Measurements from ENCODE around the gene KIAA1191. TPM values are rescaled to one million over a fixed set of nuclear protein-coding genes. Genes with fewer than 3 reads are reported as not detected.

Gene KIAA1191
- total RNA-seq, 1 experiment from 2014 or later = 128 TPM

- no peak overlapping the region; a peak in 1 of 5 replicates for H3K4me3 Mint-ChIP-seq
- no peak overlapping the region for H3K4me2 ChIP-seq (ENCODE audit: insufficient read depth, insufficient read length, low read length)
- no CpG with 5 or more reads among the region's 11 CpGs for WGBS (ENCODE audit: extremely low coverage, insufficient read length, low lambda C conversion rate)
Measured at GRCh38 chr5:176392526-176392925, 31.0 kb upstream of the KIAA1191 start.

More at GRCh38 chr5:176392526-176392925, 31.0 kb upstream of the KIAA1191 start:
- Mint-ChIP-seq H3K36me3 (ENCODE audit: insufficient read depth in 1 of 3, low read depth in 3 of 3) (peaks cover 0 to 14% (median 5%) of the 10 kb centered on the region in 3 experiments; a peak in 4 of 7 replicates), H3K4me1 (peaks cover 3% of the 10 kb centered on the region in 2 experiments), H3K27ac (no peak overlapping the region), H3K27me3 (ENCODE audit: low read depth) (no peaks in the 10 kb centered on the region), H3K9me3 (peaks cover 0 to 3% of the 10 kb centered on the region in 2 experiments; a peak in 1 of 5 replicates)
- Histone ChIP-seq H3K18ac (ENCODE audit: insufficient read length, low read depth, low read length) (no peak overlapping the region), H2BK120ac (ENCODE audit: low read depth, low read length, poor library complexity, severe bottlenecking) (no peak overlapping the region), H2BK15ac (ENCODE audit: low read depth, low read length) (no peak overlapping the region), H4K8ac (replicated peaks; ENCODE audit: insufficient read length, low read depth, low read length) (no peak overlapping the region), H3T11ph (ENCODE audit: low read length) (no peak overlapping the region), H2AFZ (ENCODE audit: low read length) (no peak overlapping the region), H2BK5ac (ENCODE audit: insufficient read length, low read length) (no peak overlapping the region), H2BK12ac (ENCODE audit: insufficient read length, low read depth, low read length) (no peak overlapping the region), H3K14ac (ENCODE audit: insufficient read depth, low read length) (no peak overlapping the region), H4K20me1 (ENCODE audit: control insufficient read depth, insufficient read depth, insufficient read length) (no peaks in the 10 kb centered on the region), H3K23ac (ENCODE audit: insufficient read length, low read depth, low read length) (no peak overlapping the region), H3K27ac (ENCODE audit: insufficient read length, low read depth, low read length) (no peak overlapping the region), H2BK20ac (ENCODE audit: low read depth, low read length, poor library complexity, severe bottlenecking) (no peak overlapping the region), H4K91ac (ENCODE audit: insufficient read length, low read depth, low read length) (no peak overlapping the region), H2AK5ac (ENCODE audit: insufficient read length, low read length) (no peak overlapping the region), H3K23me2 (ENCODE audit: insufficient read length, low read depth, low read length, poor library complexity, severe bottlenecking) (peaks cover 7% of the 10 kb centered on the region), H4K5ac (ENCODE audit: insufficient read length, low read depth, low read length) (no peak overlapping the region), H3K9me3 (ENCODE audit: control insufficient read depth, low read depth, low read length) (no peaks in the 10 kb centered on the region), H3K79me2 (ENCODE audit: insufficient read depth, low read length) (peaks cover 2% of the 10 kb centered on the region; the same call in 1 of the 2 replicates), H3K27me3 (ENCODE audit: insufficient read depth, low read length) (no peaks in the 10 kb centered on the region), H3K56ac (ENCODE audit: insufficient read length, low read depth, low read length) (no peak overlapping the region), H3K4me1 (ENCODE audit: insufficient read depth, low read length) (no peaks in the 10 kb centered on the region), H3K79me1 (ENCODE audit: insufficient read depth, low read depth, low read length, poor library complexity, severe bottlenecking) (no peaks in the 10 kb centered on the region), H3K9ac (ENCODE audit: extremely low read depth, insufficient read length, low read length) (no peak overlapping the region), H3K4ac (ENCODE audit: low read depth, low read length) (no peak overlapping the region)
- DNase-seq = no peak
- TF ChIP-seq CTCF (conservative IDR thresholded peaks at IDR 0.05) = no peak

Measured in H9 (cell line).